Hepatocyte (in vitro differentiated cells): Measurements from ENCODE around the gene BARX2.

ENCODE experiments used
- EZH2 ChIP-seq: fragments of 200-600 bp; sonication (generic); IDR thresholded peaks from 2 replicates; pipeline ENCODE4 v1.6.1; 2016; ENCODE audit warnings: antibody characterized with exemption, mild to moderate bottlenecking, borderline replicate concordance
- EZH2phosphoT487 ChIP-seq: fragments of 200-600 bp; sonication (generic); IDR thresholded peaks from one replicate; pipeline ENCODE4 v1.6.1; 2018; ENCODE audit warnings: antibody characterized with exemption, mild to moderate bottlenecking, low read depth, moderate library complexity; ENCODE audit not compliant: unreplicated experiment, severe bottlenecking
- TF ChIP-seq, protein P1 (sequence below): fragments of 200-600 bp; sonication (generic); IDR thresholded peaks from 2 replicates; pipeline ENCODE4 v1.5.1; 2016; ENCODE audit warnings: antibody characterized with exemption, mild to moderate bottlenecking; ENCODE audit not compliant: poor library complexity

DNA sequence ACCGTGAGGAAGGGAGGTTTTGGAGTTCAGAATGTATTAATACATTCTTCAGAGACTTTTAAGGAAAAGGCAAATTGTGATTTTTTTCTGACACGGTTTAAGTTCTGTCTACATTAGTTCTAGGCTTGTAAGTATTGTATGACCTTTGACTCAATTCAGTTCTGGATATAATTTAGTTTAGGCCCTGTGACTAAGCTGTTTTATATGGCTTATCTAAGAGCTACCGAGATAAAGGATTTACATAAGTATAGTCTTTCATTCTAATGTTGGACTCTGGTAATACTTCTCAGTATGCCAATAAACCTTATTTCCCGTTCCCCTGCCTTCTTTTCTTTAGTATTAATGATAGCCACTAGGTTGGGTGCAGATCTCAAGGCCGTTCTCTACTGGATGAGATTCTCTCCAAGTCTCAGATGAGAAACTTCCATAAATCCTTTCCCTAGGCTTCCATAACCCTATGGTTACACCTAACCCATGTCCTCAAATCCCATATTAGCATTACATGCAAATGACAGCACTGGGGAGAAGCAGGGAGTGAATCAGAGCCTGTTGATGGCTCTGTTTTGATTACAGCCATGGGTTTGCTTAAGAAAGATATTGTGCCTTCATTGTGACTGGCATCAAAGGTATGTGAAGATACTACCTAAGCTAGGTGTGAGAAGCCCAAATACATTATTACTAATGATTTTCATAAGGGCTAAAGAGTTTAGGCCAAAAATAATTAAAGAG is 38.7 kb downstream of the BARX2 start:
- TF ChIP-seq, protein P1, sequence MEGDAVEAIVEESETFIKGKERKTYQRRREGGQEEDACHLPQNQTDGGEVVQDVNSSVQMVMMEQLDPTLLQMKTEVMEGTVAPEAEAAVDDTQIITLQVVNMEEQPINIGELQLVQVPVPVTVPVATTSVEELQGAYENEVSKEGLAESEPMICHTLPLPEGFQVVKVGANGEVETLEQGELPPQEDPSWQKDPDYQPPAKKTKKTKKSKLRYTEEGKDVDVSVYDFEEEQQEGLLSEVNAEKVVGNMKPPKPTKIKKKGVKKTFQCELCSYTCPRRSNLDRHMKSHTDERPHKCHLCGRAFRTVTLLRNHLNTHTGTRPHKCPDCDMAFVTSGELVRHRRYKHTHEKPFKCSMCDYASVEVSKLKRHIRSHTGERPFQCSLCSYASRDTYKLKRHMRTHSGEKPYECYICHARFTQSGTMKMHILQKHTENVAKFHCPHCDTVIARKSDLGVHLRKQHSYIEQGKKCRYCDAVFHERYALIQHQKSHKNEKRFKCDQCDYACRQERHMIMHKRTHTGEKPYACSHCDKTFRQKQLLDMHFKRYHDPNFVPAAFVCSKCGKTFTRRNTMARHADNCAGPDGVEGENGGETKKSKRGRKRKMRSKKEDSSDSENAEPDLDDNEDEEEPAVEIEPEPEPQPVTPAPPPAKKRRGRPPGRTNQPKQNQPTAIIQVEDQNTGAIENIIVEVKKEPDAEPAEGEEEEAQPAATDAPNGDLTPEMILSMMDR, result no peak
- no peak for TF ChIP-seq EZH2
- TF ChIP-seq EZH2phosphoT487, result no peak
